Measurements from ENCODE around the gene HDAC9. TPM values are rescaled to one million over a fixed set of nuclear protein-coding genes. Genes with fewer than 3 reads are reported as not detected.

HDAC9 gene
- total and polyA plus RNA-seq, 2 of the 13 experiments (the other 11 are each of a cell fraction or from before 2014, with no cell fraction given): 0.05 to 0.07 TPM

DNA sequence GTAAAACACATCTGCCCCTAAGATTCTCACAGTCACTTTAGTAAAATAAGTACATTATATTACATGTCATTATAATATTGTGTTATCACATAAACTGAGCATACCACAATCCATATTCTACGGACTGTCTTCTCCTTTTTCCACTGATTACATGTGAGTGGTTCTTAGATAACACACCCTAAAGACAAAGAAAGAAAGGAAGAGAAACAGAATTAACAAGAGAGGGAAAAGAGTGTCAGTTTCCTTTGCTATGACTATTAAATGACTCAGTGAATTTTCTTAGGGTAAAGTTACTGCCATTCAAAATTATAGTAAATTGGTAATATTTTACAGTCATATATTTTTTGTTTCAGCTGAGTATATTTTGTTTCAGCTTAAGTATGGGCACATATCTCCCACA, 353.6 kb downstream of the HDAC9 start (continued):
- TF ChIP-seq NFIC (IDR thresholded peaks at IDR 0.05; ENCODE audit: low read length): no peak
- TF ChIP-seq, protein P1, sequence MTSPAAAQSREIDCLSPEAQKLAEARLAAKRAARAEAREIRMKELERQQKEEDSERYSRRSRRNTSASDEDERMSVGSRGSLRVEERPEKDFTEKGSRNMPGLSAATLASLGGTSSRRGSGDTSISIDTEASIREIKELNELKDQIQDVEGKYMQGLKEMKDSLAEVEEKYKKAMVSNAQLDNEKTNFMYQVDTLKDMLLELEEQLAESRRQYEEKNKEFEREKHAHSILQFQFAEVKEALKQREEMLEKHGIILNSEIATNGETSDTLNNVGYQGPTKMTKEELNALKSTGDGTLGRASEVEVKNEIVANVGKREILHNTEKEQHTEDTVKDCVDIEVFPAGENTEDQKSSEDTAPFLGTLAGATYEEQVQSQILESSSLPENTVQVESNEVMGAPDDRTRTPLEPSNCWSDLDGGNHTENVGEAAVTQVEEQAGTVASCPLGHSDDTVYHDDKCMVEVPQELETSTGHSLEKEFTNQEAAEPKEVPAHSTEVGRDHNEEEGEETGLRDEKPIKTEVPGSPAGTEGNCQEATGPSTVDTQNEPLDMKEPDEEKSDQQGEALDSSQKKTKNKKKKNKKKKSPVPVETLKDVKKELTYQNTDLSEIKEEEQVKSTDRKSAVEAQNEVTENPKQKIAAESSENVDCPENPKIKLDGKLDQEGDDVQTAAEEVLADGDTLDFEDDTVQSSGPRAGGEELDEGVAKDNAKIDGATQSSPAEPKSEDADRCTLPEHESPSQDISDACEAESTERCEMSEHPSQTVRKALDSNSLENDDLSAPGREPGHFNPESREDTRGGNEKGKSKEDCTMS (CRISPR knock-in tag; conservative IDR thresholded peaks at IDR 0.05): no peak

DNA sequence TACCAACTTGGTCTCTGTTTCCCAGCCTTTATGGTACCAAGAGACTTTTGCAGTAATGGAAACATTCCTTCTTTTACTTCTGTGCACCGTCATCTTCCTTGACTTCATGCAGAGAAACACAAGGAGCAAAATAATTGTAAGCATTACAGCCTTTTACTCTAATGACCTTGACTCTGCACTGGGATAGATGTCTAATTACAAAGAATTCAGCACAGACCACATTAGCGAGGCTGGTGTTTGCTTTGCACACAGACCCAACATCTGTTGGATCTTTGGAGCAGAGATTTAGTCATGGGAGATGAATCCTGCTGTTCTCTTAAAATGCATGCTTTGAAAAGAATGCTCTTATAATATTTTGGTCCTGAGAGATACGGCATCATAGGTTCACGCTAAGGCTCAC, 360.2 kb downstream of the HDAC9 start:
- H3K4me3 ChIP-seq (replicated peaks in 1 of 3; ENCODE audit: insufficient read depth in 1 of 3, low read depth in 2 of 3, low read length in 3 of 3): no peak overlapping the region
- H2AFZ ChIP-seq (ENCODE audit: low read length): no peak overlapping the region
- ATAC-seq (no peak), DNase-seq (ENCODE audit: low spot score) (no peak), FAIRE-seq (no peak)
- peaks cover 48% of the 10 kb centered on the region for H3K9me3 ChIP-seq (ENCODE audit: low read length)
- no peak overlapping the region for H3K4me2 ChIP-seq (ENCODE audit: low read depth, low read length)
- no peaks in the 10 kb centered on the region for H3K27me3 ChIP-seq (ENCODE audit: control insufficient read depth in 1 of 2, insufficient read depth in 2 of 2, low read length in 2 of 2)
- H3K4me1 ChIP-seq (ENCODE audit: insufficient read depth, low read length): no peaks in the 10 kb centered on the region
- H3K36me3 ChIP-seq (replicated peaks in 1 of 2; ENCODE audit: control insufficient read depth in 1 of 2, insufficient read depth in 2 of 2, low read length in 2 of 2): no peaks in the 10 kb centered on the region
- intact Hi-C loops (cut with micrococcal nuclease; ENCODE audit: unreplicated experiment) (no loop called here), in situ Hi-C loops (cut with HindIII; ENCODE audit: extremely low pct_ligation_motif_present, low pct_unique_long_range_greater_than_20kb) (no loop called here)
- H4K20me1 ChIP-seq (ENCODE audit: insufficient read depth, low read length): no peaks in the 10 kb centered on the region
- ChIA-PET CTCF (ENCODE audit: low intra/inter-chr PET ratio, low total read pairs) (no interaction called here), POLR2A (no interaction called here)
- no TSS peak for BruUV-seq (replicated peaks)
- no peaks in the 10 kb centered on the region for H3K79me2 ChIP-seq (ENCODE audit: insufficient read depth, low read length)
- no peak overlapping the region for H3K27ac ChIP-seq (ENCODE audit: extremely low read length, insufficient read depth, low read length)
- TF ChIP-seq ZNF558 (CRISPR knock-in tag; IDR thresholded peaks at IDR 0.05; ENCODE audit: borderline replicate concordance) (no peak), ZNF770 (CRISPR knock-in tag; IDR thresholded peaks at IDR 0.05) (no peak), GPN1 (CRISPR knock-in tag; IDR thresholded peaks at IDR 0.05; ENCODE audit: borderline replicate concordance) (no peak), GTF2F1 (IDR thresholded peaks at IDR 0.05; ENCODE audit: low read length) (no peak), ZNF747 (CRISPR knock-in tag; IDR thresholded peaks at IDR 0.05; ENCODE audit: borderline replicate concordance) (no peak), IKZF1 (IDR thresholded peaks at IDR 0.05) (no peak), SUZ12 (IDR thresholded peaks at IDR 0.05; ENCODE audit: low read depth, low read length) (no peak)
- WGBS (ENCODE audit: low lambda C conversion rate): 4% methylated on average over 4 of the region's 4 CpGs
- no peak overlapping the region for H3K9ac ChIP-seq (ENCODE audit: insufficient read depth, low read depth, low read length)
